Ecto neural progenitor cell (in vitro differentiated cells): Measurements from ENCODE around the gene EIF2S3B.
A peak's percentile ranks its signal among the peaks of the same experiment; 100 is the strongest.
"Not testable (repeated sequence)": the region's sequence is repeated elsewhere in the genome, so short reads cannot be mapped to it uniquely, and the experiment has no call there.

ENCODE experiments used
- DNase-seq: peaks from one replicate; pipeline ENCODE4 v3.0.0-alpha.2; 2018; ENCODE audit warnings: low spot score

EIF2S3B gene

GRCh38 chr12:10505620-10506019 lies at the start of gene EIF2S3B:
TSS of gene EIF2S3B (plus strand) at chr12:10505890. CDS start at chr12:10505903, 13 bp downstream.
- no peak for DNase-seq

GRCh38 chr12:10456856-10457255 lies 48.8 kb upstream of the EIF2S3B start:
- DNase-seq: no peak

GRCh38 chr12:10457760-10458159 lies 47.9 kb upstream of the EIF2S3B start:
- no peak for DNase-seq

GRCh38 chr12:10466311-10466710 lies 39.4 kb upstream of the EIF2S3B start:
- peak; percentile 43 for DNase-seq

GRCh38 chr12:10469701-10470100 lies 36.0 kb upstream of the EIF2S3B start:
- DNase-seq: no peak

GRCh38 chr12:10472808-10473207 lies 32.9 kb upstream of the EIF2S3B start:
- not testable (repeated sequence) for DNase-seq

- not testable (repeated sequence) for DNase-seq
Measured at GRCh38 chr12:10481901-10482300, 23.8 kb upstream of the EIF2S3B start.

- not testable (repeated sequence) for DNase-seq
Measured at GRCh38 chr12:10487328-10487727, 18.4 kb upstream of the EIF2S3B start.

- DNase-seq: no peak
Measured at GRCh38 chr12:10491766-10492165, 13.9 kb upstream of the EIF2S3B start.

- DNase-seq: no peak
Measured at GRCh38 chr12:10497602-10498001, 8.1 kb upstream of the EIF2S3B start.

GRCh38 chr12:10498042-10498441 lies 7.6 kb upstream of the EIF2S3B start:
- no peak for DNase-seq

- DNase-seq: no peak
Measured at GRCh38 chr12:10501030-10501429, 4.7 kb upstream of the EIF2S3B start.

- DNase-seq: no peak
Measured at GRCh38 chr12:10503460-10503859, 2.2 kb upstream of the EIF2S3B start.

GRCh38 chr12:10511756-10512355 lies 6.2 kb downstream of the EIF2S3B start:
- DNase-seq: no peak

- DNase-seq: no peak
Measured at GRCh38 chr12:10512798-10513197, 7.1 kb downstream of the EIF2S3B start.

GRCh38 chr12:10521555-10521954 lies 15.9 kb downstream of the EIF2S3B start:
- no peak for DNase-seq

GRCh38 chr12:10528174-10528953 lies 22.7 kb downstream of the EIF2S3B start:
- DNase-seq: no peak

GRCh38 chr12:10529603-10530002 lies 23.9 kb downstream of the EIF2S3B start:
- no peak for DNase-seq

- no peak for DNase-seq
Measured at GRCh38 chr12:10537721-10538120, 32.0 kb downstream of the EIF2S3B start.

- no peak for DNase-seq
Measured at GRCh38 chr12:10540776-10541205, 35.1 kb downstream of the EIF2S3B start.

GRCh38 chr12:10543499-10543898 lies 37.8 kb downstream of the EIF2S3B start:
- DNase-seq: no peak

- DNase-seq: no peak
Measured at GRCh38 chr12:10551375-10551774, 45.7 kb downstream of the EIF2S3B start.

- no peak for DNase-seq
Measured at GRCh38 chr12:10553148-10553547, 47.5 kb downstream of the EIF2S3B start.
